Hepatocyte (in vitro differentiated cells): ENCODE data around the gene ATP5IF1.

Experiments used
- EZH2phosphoT487 ChIP-seq: fragments of 200-600 bp; sonication (generic); IDR thresholded peaks from one replicate; pipeline ENCODE4 v1.6.1; 2018; ENCODE audit warnings: antibody characterized with exemption, mild to moderate bottlenecking, low read depth, moderate library complexity; ENCODE audit not compliant: unreplicated experiment, severe bottlenecking
- TF ChIP-seq, protein P1 (sequence below): fragments of 200-600 bp; sonication (generic); IDR thresholded peaks from 2 replicates; pipeline ENCODE4 v1.5.1; 2016; ENCODE audit warnings: antibody characterized with exemption, mild to moderate bottlenecking; ENCODE audit not compliant: poor library complexity

DNA sequence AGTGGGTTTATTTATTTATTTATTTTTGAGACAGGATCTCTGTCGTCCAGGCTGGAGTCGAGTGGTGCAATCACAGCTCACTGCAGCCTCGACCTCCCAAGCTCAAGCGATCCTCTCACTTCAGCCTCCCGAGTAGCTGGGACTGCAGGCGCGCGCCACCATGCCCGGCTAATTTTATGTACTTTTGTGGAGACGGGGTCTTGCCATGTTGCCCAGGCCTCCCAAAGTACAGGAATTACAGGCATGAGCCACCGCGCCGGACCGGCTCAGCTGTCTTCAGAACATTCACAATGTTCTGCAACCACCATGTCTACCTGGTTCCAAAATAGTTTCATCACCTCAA is 2.7 kb upstream of the ATP5IF1 start:
- TF ChIP-seq, protein P1, sequence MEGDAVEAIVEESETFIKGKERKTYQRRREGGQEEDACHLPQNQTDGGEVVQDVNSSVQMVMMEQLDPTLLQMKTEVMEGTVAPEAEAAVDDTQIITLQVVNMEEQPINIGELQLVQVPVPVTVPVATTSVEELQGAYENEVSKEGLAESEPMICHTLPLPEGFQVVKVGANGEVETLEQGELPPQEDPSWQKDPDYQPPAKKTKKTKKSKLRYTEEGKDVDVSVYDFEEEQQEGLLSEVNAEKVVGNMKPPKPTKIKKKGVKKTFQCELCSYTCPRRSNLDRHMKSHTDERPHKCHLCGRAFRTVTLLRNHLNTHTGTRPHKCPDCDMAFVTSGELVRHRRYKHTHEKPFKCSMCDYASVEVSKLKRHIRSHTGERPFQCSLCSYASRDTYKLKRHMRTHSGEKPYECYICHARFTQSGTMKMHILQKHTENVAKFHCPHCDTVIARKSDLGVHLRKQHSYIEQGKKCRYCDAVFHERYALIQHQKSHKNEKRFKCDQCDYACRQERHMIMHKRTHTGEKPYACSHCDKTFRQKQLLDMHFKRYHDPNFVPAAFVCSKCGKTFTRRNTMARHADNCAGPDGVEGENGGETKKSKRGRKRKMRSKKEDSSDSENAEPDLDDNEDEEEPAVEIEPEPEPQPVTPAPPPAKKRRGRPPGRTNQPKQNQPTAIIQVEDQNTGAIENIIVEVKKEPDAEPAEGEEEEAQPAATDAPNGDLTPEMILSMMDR, result no peak
- TF ChIP-seq EZH2phosphoT487, result no peak
